ENCODE measurements around the gene PINLYP. TPM values are rescaled to one million over a fixed set of nuclear protein-coding genes. Genes with fewer than 3 reads are reported as not detected.
A peak's percentile ranks its signal among the peaks of the same experiment; 100 is the strongest.

PINLYP gene
- polyA plus RNA-seq (ENCODE audit: insufficient read length in 12 of 12) = 10 to 100 TPM in 2 of 12 donors, 1 to 10 TPM in 8, not detected in 2; 3.2 to 11.7 (median 5.9) TPM
- long read RNA-seq, donor 1, partial matches to known transcripts = 0 of 5 reads
- long read RNA-seq, donor 1, other reads (novel, unspliced or antisense) = 0 of 5 reads
- long read RNA-seq, donor 2, partial matches to known transcripts = 0 of 2 reads
- long read RNA-seq, donor 2, other reads (novel, unspliced or antisense) = 0 of 2 reads
- long read RNA-seq, donor 3, partial matches to known transcripts = 0 of 2 reads
- long read RNA-seq, donor 3, other reads (novel, unspliced or antisense) = 0 of 2 reads
- long read RNA-seq, donor 4 = 0 reads
- long read RNA-seq, donor 5, partial matches to known transcripts = 0 of 1 reads
- long read RNA-seq, donor 5, other reads (novel, unspliced or antisense) = 0 of 1 reads
- long read RNA-seq, donor 6, partial matches to known transcripts = 0 of 7 reads
- long read RNA-seq, donor 6, other reads (novel, unspliced or antisense) = 0 of 7 reads
- long read RNA-seq, donor 7, partial matches to known transcripts = 0 of 1 reads
- long read RNA-seq, donor 7, other reads (novel, unspliced or antisense) = 0 of 1 reads
- long read RNA-seq, donor 8, partial matches to known transcripts = 0 of 1 reads
- long read RNA-seq, donor 8, other reads (novel, unspliced or antisense) = 0 of 1 reads
- long read RNA-seq, donor 9, partial matches to known transcripts = 0 of 2 reads
- long read RNA-seq, donor 9, other reads (novel, unspliced or antisense) = 0 of 2 reads
- long read RNA-seq, donor 10, partial matches to known transcripts = 0 of 3 reads
- long read RNA-seq, donor 10, other reads (novel, unspliced or antisense) = 0 of 3 reads
- long read RNA-seq, donor 11, partial matches to known transcripts = 0 of 1 reads
- long read RNA-seq, donor 11, other reads (novel, unspliced or antisense) = 0 of 1 reads

- DNase-seq = peak; percentile 99
These were observed at the start of gene PINLYP, which contains the start of gene XRCC1 for GRCh38 chr19:43575156-43575950. TSS of gene PINLYP (plus strand) at chr19:43575801. CDS start at chr19:43577192, 1,391 bp downstream. TSS of gene XRCC1 (minus strand) at chr19:43575527. CDS start at chr19:43575458, 69 bp downstream.

GRCh38 chr19:43525836-43526771, 49.5 kb upstream of the PINLYP start:
- DNase-seq = peak; percentile 14

GRCh38 chr19:43526884-43527859, 48.4 kb upstream of the PINLYP start, which contains the start of gene ETHE1:
TSS of gene ETHE1 (minus strand) at chr19:43527201. CDS start at chr19:43527177, 24 bp downstream.
- peak; percentile 77 for DNase-seq

GRCh38 chr19:43527860-43528622, 47.6 kb upstream of the PINLYP start:
- peak; percentile 15 for DNase-seq

GRCh38 chr19:43532571-43532961, 43.0 kb upstream of the PINLYP start:
- no peak for DNase-seq

- DNase-seq = peak; percentile 98
These were observed 42.5 kb upstream of the PINLYP start, which contains the start of gene ZNF575 for GRCh38 chr19:43532962-43533545. TSS of gene ZNF575 (plus strand) at chr19:43533188. CDS start at chr19:43534423, 1,235 bp downstream.

- peak; percentile 99 for DNase-seq
These were observed 41.9 kb upstream of the PINLYP start for GRCh38 chr19:43533546-43534304.

- DNase-seq = no peak
These were observed 41.2 kb upstream of the PINLYP start for GRCh38 chr19:43534305-43534815.

GRCh38 chr19:43534816-43535761, 40.5 kb upstream of the PINLYP start:
- DNase-seq = peak; percentile 60

GRCh38 chr19:43538922-43539321, 36.7 kb upstream of the PINLYP start:
- DNase-seq = no peak

GRCh38 chr19:43540381-43540780, 35.2 kb upstream of the PINLYP start:
- no peak for DNase-seq

GRCh38 chr19:43541920-43542650, 33.5 kb upstream of the PINLYP start:
- no peak for DNase-seq

GRCh38 chr19:43544077-43544476, 31.5 kb upstream of the PINLYP start:
- no peak for DNase-seq

GRCh38 chr19:43545276-43545675, 30.3 kb upstream of the PINLYP start:
- DNase-seq = no peak

- DNase-seq = no peak
These were observed 29.6 kb upstream of the PINLYP start for GRCh38 chr19:43545981-43546380.

All from muscle of arm (tissue), 14 donors.